Body of pancreas (tissue), 4 donors: ENCODE results near the gene STRADB.

Experiments
- CTCF ChIP-seq, 7 experiments: fragments of 450-650 bp in 4 of 7; fragments of 200-600 bp in 3 of 7; sonication (generic) in 3 of 7; IDR thresholded peaks; one replicate each; pipeline ENCODE4 v1.5.1; 2016 to 2019; ENCODE audit warnings: antibody characterized with exemption in 7 of 7
- POLR2A ChIP-seq, 3 donors: fragments of 450-650 bp; IDR thresholded peaks; one replicate each; pipeline ENCODE4 v1.6.1; 2016; ENCODE audit warnings: antibody characterized with exemption in 3 of 3, mild to moderate bottlenecking in 2 of 3

- TF ChIP-seq CTCF (IDR thresholded peaks at IDR 0.05) (no peak), POLR2A (IDR thresholded peaks at IDR 0.05) (no peak)
Observed at GRCh38 chr2:201441409-201441808, 10.1 kb upstream of the STRADB start.
